Measurements from ENCODE around the gene EEPD1. TPM values are rescaled to one million over a fixed set of nuclear protein-coding genes. Genes with fewer than 3 reads are reported as not detected.

The EEPD1 gene
- polyA plus RNA-seq, 2 of the 4 experiments (the other 2 are of a cell fraction): 16.0 to 24.3 TPM

DNA sequence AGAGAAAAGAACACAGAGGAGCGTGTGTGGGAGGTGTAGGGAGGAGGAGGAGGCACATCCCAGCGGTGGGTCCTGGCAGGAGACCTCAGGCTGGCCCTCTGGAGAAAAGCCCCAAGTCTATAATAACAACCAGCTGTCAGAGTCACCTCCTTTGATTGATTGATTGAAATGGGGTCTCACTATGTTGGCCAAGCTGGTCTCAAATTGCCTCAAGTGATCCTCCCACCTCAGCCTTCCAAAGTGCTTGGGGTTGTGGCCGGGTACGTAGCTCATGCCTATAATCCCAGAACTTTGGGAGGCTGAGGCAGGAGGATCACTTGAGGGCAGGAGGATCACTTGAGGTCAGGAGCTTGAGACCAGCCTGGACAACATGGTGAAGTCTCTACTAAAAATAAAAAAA, 133.6 kb downstream of the EEPD1 start:
- CTCF ChIA-PET: interaction anchor here (0.6 to 10.9 kb wide), 9 partner anchors 21 to 1767 kb away, joined by 3 to 198 read pairs (median 4); no protein-coding TSS in a partner anchor
- 92% methylated on average over 4 of the region's 4 CpGs for WGBS (ENCODE audit: missing lambda C conversion rate)

More for the DNA sequence above, 133.6 kb downstream of the EEPD1 start:
- no peak for ATAC-seq
- Histone ChIP-seq H3K27ac (peak overlapping the region; percentile 91 to 94), H3K4me3 (no peak overlapping the region), H3K4me2 (no peak overlapping the region), H3K9me3 (no peaks in the 10 kb centered on the region), H3K4me1 (peaks cover 67% of the 10 kb centered on the region)
- TF ChIP-seq BCL3 (IDR thresholded peaks at IDR 0.05): no peak
- TF ChIP-seq, protein P1, sequence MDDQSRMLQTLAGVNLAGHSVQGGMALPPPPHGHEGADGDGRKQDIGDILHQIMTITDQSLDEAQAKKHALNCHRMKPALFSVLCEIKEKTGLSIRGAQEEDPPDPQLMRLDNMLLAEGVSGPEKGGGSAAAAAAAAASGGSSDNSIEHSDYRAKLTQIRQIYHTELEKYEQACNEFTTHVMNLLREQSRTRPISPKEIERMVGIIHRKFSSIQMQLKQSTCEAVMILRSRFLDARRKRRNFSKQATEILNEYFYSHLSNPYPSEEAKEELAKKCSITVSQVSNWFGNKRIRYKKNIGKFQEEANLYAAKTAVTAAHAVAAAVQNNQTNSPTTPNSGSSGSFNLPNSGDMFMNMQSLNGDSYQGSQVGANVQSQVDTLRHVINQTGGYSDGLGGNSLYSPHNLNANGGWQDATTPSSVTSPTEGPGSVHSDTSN (IDR thresholded peaks at IDR 0.05): no peak
- TF ChIP-seq SMC3 (IDR thresholded peaks at IDR 0.05): no peak
- TF ChIP-seq ZFP36 (IDR thresholded peaks at IDR 0.05; ENCODE audit: borderline replicate concordance, partially characterized antibody): no peak
- TF ChIP-seq KDM1A (IDR thresholded peaks at IDR 0.05; ENCODE audit: low read depth): no peak
- no peak for TF ChIP-seq ATOH8 (CRISPR knock-in tag; IDR thresholded peaks at IDR 0.05; ENCODE audit: low read depth)
- TF ChIP-seq MAZ (IDR thresholded peaks at IDR 0.05; ENCODE audit: borderline replicate concordance, low read depth, low read length): no peak
- TF ChIP-seq, protein P2, sequence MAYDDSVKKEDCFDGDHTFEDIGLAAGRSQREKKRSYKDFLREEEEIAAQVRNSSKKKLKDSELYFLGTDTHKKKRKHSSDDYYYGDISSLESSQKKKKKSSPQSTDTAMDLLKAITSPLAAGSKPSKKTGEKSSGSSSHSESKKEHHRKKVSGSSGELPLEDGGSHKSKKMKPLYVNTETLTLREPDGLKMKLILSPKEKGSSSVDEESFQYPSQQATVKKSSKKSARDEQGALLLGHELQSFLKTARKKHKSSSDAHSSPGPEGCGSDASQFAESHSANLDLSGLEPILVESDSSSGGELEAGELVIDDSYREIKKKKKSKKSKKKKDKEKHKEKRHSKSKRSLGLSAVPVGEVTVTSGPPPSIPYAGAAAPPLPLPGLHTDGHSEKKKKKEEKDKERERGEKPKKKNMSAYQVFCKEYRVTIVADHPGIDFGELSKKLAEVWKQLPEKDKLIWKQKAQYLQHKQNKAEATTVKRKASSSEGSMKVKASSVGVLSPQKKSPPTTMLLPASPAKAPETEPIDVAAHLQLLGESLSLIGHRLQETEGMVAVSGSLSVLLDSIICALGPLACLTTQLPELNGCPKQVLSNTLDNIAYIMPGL (CRISPR knock-in tag; IDR thresholded peaks at IDR 0.05; ENCODE audit: borderline replicate concordance): no peak
- no peak for TF ChIP-seq NR3C1 (IDR thresholded peaks at IDR 0.05)
- TF ChIP-seq MYC (IDR thresholded peaks at IDR 0.05; ENCODE audit: borderline replicate concordance, low read length): no peak
- no peak for TF ChIP-seq POLR2AphosphoS2 (conservative IDR thresholded peaks at IDR 0.05; ENCODE audit: low read length)
- TF ChIP-seq, protein P3, sequence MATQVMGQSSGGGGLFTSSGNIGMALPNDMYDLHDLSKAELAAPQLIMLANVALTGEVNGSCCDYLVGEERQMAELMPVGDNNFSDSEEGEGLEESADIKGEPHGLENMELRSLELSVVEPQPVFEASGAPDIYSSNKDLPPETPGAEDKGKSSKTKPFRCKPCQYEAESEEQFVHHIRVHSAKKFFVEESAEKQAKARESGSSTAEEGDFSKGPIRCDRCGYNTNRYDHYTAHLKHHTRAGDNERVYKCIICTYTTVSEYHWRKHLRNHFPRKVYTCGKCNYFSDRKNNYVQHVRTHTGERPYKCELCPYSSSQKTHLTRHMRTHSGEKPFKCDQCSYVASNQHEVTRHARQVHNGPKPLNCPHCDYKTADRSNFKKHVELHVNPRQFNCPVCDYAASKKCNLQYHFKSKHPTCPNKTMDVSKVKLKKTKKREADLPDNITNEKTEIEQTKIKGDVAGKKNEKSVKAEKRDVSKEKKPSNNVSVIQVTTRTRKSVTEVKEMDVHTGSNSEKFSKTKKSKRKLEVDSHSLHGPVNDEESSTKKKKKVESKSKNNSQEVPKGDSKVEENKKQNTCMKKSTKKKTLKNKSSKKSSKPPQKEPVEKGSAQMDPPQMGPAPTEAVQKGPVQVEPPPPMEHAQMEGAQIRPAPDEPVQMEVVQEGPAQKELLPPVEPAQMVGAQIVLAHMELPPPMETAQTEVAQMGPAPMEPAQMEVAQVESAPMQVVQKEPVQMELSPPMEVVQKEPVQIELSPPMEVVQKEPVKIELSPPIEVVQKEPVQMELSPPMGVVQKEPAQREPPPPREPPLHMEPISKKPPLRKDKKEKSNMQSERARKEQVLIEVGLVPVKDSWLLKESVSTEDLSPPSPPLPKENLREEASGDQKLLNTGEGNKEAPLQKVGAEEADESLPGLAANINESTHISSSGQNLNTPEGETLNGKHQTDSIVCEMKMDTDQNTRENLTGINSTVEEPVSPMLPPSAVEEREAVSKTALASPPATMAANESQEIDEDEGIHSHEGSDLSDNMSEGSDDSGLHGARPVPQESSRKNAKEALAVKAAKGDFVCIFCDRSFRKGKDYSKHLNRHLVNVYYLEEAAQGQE (IDR thresholded peaks at IDR 0.05): no peak
- TF ChIP-seq RARB (CRISPR knock-in tag; IDR thresholded peaks at IDR 0.05): no peak
- TF ChIP-seq RFX5 (IDR thresholded peaks at IDR 0.05): no peak
- TF ChIP-seq RNF2 (IDR thresholded peaks at IDR 0.05; ENCODE audit: borderline replicate concordance, low read depth): no peak
- TF ChIP-seq FOSL2 (IDR thresholded peaks at IDR 0.05): no peak
- TF ChIP-seq FOSL2 (CRISPR knock-in tag; IDR thresholded peaks at IDR 0.05): no peak
- TF ChIP-seq ZNF302 (CRISPR knock-in tag; IDR thresholded peaks at IDR 0.05): no peak
- TF ChIP-seq FOXS1 (CRISPR knock-in tag; IDR thresholded peaks at IDR 0.05): no peak
- no peak for DNase-seq (ENCODE audit: low read depth in 1 of 2, low spot score in 1 of 2)
- FAIRE-seq: no peak
- POLR2A ChIA-PET: no interaction called here
